ENCODE measurements around the gene TMEM201. TPM values are rescaled to one million over a fixed set of nuclear protein-coding genes. Genes with fewer than 3 reads are reported as not detected.

The TMEM201 gene
- total and polyA plus RNA-seq, 2 of the 13 experiments (the other 11 are each of a cell fraction or from before 2014, with no cell fraction given) = 1.5 to 8.2 TPM

DNA sequence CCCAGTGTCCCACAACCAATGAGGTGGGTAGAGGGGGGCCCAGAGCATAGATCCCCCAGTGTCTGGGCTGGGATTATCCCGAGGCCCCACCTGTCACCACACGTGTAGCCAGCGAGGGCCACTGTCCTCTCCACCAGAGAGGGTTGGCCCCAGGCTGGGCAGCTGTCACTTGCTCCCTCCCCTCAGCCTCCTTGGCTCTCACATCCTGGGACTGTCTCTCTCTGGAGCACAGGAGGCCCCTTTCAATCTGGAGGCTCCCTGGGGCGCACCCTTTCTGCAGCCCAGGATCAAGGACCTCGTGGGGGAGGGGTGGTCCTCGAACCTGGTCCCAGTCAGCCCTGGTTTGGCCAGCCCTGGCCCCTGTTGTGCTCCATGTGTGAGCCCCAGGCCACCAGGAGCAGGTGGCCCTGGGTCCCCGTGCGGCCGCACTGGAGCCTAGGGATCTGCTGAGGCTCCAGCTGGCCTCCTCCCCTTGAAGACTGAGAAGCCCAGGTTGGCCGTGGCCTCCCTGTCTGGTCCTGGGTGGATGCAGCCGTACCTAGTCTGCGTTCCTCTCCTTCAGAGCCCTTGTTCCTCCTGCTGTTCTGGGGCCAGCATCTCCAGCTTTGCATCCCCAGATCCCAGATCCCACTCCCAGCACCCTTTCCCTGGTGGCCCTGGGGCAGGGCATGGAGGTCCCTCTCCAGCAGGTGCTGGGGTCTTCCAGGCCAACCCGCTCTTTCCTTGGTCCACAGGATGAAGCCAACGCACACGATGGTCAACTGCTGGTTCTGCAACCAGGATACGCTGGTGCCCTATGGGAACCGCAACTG is 6.7 kb downstream of the TMEM201 start (continued):
- no peak for TF ChIP-seq NFATC3 (CRISPR knock-in tag; IDR thresholded peaks at IDR 0.05)
- TF ChIP-seq, protein P1, sequence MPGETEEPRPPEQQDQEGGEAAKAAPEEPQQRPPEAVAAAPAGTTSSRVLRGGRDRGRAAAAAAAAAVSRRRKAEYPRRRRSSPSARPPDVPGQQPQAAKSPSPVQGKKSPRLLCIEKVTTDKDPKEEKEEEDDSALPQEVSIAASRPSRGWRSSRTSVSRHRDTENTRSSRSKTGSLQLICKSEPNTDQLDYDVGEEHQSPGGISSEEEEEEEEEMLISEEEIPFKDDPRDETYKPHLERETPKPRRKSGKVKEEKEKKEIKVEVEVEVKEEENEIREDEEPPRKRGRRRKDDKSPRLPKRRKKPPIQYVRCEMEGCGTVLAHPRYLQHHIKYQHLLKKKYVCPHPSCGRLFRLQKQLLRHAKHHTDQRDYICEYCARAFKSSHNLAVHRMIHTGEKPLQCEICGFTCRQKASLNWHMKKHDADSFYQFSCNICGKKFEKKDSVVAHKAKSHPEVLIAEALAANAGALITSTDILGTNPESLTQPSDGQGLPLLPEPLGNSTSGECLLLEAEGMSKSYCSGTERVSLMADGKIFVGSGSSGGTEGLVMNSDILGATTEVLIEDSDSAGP (CRISPR knock-in tag; IDR thresholded peaks at IDR 0.05; ENCODE audit: borderline replicate concordance) = no peak
- TF ChIP-seq, protein P2, sequence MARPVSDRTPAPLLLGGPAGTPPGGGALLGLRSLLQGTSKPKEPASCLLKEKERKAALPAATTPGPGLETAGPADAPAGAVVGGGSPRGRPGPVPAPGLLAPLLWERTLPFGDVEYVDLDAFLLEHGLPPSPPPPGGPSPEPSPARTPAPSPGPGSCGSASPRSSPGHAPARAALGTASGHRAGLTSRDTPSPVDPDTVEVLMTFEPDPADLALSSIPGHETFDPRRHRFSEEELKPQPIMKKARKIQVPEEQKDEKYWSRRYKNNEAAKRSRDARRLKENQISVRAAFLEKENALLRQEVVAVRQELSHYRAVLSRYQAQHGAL (CRISPR knock-in tag; IDR thresholded peaks at IDR 0.05; ENCODE audit: not compliant biosample characterization) = no peak
- no peak for TF ChIP-seq ZNF205 (CRISPR knock-in tag; IDR thresholded peaks at IDR 0.05)
- TF ChIP-seq, protein P3, sequence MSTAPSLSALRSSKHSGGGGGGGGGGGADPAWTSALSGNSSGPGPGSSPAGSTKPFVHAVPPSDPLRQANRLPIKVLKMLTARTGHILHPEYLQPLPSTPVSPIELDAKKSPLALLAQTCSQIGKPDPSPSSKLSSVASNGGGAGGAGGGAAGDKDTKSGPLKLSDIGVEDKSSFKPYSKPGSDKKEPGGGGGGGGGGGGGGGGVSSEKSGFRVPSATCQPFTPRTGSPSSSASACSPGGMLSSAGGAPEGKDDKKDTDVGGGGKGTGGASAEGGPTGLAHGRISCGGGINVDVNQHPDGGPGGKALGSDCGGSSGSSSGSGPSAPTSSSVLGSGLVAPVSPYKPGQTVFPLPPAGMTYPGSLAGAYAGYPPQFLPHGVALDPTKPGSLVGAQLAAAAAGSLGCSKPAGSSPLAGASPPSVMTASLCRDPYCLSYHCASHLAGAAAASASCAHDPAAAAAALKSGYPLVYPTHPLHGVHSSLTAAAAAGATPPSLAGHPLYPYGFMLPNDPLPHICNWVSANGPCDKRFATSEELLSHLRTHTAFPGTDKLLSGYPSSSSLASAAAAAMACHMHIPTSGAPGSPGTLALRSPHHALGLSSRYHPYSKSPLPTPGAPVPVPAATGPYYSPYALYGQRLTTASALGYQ (CRISPR knock-in tag; IDR thresholded peaks at IDR 0.05) = no peak

DNA sequence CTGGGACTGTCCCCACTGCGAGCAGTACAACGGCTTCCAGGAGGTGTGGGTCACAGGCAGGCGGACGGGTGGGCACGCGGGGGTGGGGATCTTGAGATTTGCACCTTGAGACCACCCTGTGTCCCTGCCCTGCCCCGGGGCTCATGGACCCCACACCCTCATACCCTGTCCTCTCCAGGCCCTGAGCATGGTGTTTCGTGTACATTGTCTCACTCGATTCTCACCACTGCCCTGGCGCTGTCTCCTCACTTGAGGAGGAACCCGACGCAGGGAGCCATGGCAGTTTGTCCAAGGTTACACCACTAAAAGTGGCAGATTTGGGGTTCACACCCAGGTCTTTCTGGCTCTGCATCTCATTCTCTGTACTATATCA is 7.2 kb downstream of the TMEM201 start:
- WGBS (ENCODE audit: low lambda C conversion rate) = 97% methylated on average over 7 of the region's 12 CpGs
- POLR2A ChIA-PET = no interaction called here
- Histone ChIP-seq H3K4me2 (ENCODE audit: low read depth, low read length) (no peak overlapping the region), H3K27me3 (ENCODE audit: control insufficient read depth in 1 of 2, insufficient read depth in 2 of 2, low read length in 2 of 2) (no peaks in the 10 kb centered on the region), H3K9me3 (ENCODE audit: low read length) (no peaks in the 10 kb centered on the region), H3K4me1 (ENCODE audit: insufficient read depth, low read length) (peaks cover 34% of the 10 kb centered on the region), H4K20me1 (ENCODE audit: insufficient read depth, low read length) (peaks cover 16% of the 10 kb centered on the region), H2AFZ (ENCODE audit: low read length) (no peak overlapping the region), H3K4me3 (replicated peaks in 1 of 3; ENCODE audit: insufficient read depth in 1 of 3, low read depth in 2 of 3, low read length in 3 of 3) (no peak overlapping the region), H3K79me2 (ENCODE audit: insufficient read depth, low read length) (peaks cover 41% of the 10 kb centered on the region), H3K27ac (ENCODE audit: extremely low read length, insufficient read depth, low read length) (no peak overlapping the region), H3K9ac (ENCODE audit: insufficient read depth, low read depth, low read length) (no peak overlapping the region), H3K36me3 (replicated peaks in 1 of 2; ENCODE audit: control insufficient read depth in 1 of 2, insufficient read depth in 2 of 2, low read length in 2 of 2) (peaks cover 11 to 35% of the 10 kb centered on the region in 2 experiments; a peak in 4 of 5 replicates)
- intact Hi-C loops (cut with micrococcal nuclease; ENCODE audit: unreplicated experiment) (no loop called here), in situ Hi-C loops (cut with HindIII; ENCODE audit: extremely low pct_ligation_motif_present, low pct_unique_long_range_greater_than_20kb) (no loop called here)
- ATAC-seq = no peak
- no peak for DNase-seq (ENCODE audit: low spot score)
- TF ChIP-seq ZNF251 (CRISPR knock-in tag; IDR thresholded peaks at IDR 0.05) (no peak), ZNF101 (CRISPR knock-in tag; IDR thresholded peaks at IDR 0.05; ENCODE audit: borderline replicate concordance, low read depth) (no peak)
- CTCF ChIA-PET (ENCODE audit: low intra/inter-chr PET ratio, low total read pairs) = no interaction called here
- BruUV-seq (replicated peaks) = no TSS peak
- no peak for FAIRE-seq
